GM18868 (cell line): Measurements from ENCODE around the gene RHCG.

ENCODE experiments used
- ATAC-seq: cut with Tn5 transposase; IDR thresholded peaks from one replicate; pipeline ENCODE4 v1.9.1; 2021; ENCODE audit warnings: mild to moderate bottlenecking, moderate library complexity; ENCODE audit not compliant: unreplicated experiment

The RHCG gene

GRCh38 chr15:89496155-89497098 is at the start of gene RHCG:
Gene RHCG (minus strand): TSS chr15:89496583. CDS start chr15:89496544, 39 bp downstream.
- ATAC-seq, result no peak

GRCh38 chr15:89543389-89543788 is 47.0 kb upstream of the RHCG start:
- ATAC-seq, result no peak

GRCh38 chr15:89542369-89542768 is 46.0 kb upstream of the RHCG start:
- ATAC-seq, result no peak

- no peak for ATAC-seq
Measured at GRCh38 chr15:89539027-89539426, 42.6 kb upstream of the RHCG start.

- no peak for ATAC-seq
Measured at GRCh38 chr15:89533861-89534544, 37.6 kb upstream of the RHCG start.

GRCh38 chr15:89531796-89532537 is 35.6 kb upstream of the RHCG start:
- ATAC-seq, result no peak

- no peak for ATAC-seq
Measured at GRCh38 chr15:89530976-89531375, 34.6 kb upstream of the RHCG start.

GRCh38 chr15:89528757-89529352 is 32.5 kb upstream of the RHCG start:
- ATAC-seq, result no peak

GRCh38 chr15:89526601-89527441 is 30.4 kb upstream of the RHCG start:
- no peak for ATAC-seq

GRCh38 chr15:89526181-89526580 is 29.8 kb upstream of the RHCG start:
- no peak for ATAC-seq

GRCh38 chr15:89524184-89524583 is 27.8 kb upstream of the RHCG start:
- ATAC-seq, result no peak

- no peak for ATAC-seq
Measured at GRCh38 chr15:89523101-89523500, 26.7 kb upstream of the RHCG start.

- ATAC-seq, result no peak
Measured at GRCh38 chr15:89521605-89522004, 25.2 kb upstream of the RHCG start.

- no peak for ATAC-seq
Measured at GRCh38 chr15:89515477-89515876, 19.1 kb upstream of the RHCG start.

- ATAC-seq, result no peak
Measured at GRCh38 chr15:89514596-89515406, 18.4 kb upstream of the RHCG start.

GRCh38 chr15:89514186-89514585 is 17.8 kb upstream of the RHCG start:
- ATAC-seq, result no peak

GRCh38 chr15:89513284-89513683 is 16.9 kb upstream of the RHCG start:
- ATAC-seq, result no peak

- no peak for ATAC-seq
Measured at GRCh38 chr15:89512631-89513030, 16.2 kb upstream of the RHCG start.

- no peak for ATAC-seq
Measured at GRCh38 chr15:89506026-89506686, 9.8 kb upstream of the RHCG start.
